Measurements from ENCODE around the gene HEXD.
"Not testable (repeated sequence)": the region's sequence is repeated elsewhere in the genome, so short reads cannot be mapped to it uniquely, and the experiment has no call there.

- TF ChIP-seq CTCF (IDR thresholded peaks at IDR 0.05; ENCODE audit: extremely low read depth in 1 of 2, insufficient read depth in 1 of 2, low read depth in 1 of 2, low read length in 2 of 2); POLR2AphosphoS5 (IDR thresholded peaks at IDR 0.05; ENCODE audit: insufficient read depth, low read depth, low read length); FOS (IDR thresholded peaks at IDR 0.05; ENCODE audit: borderline replicate concordance, insufficient read depth, low read length); EZH2 (IDR thresholded peaks at IDR 0.05; ENCODE audit: borderline replicate concordance, low read depth, low read length, severe bottlenecking): not testable (repeated sequence)
Measured at GRCh38 chr17:82381703-82382009, 36.5 kb upstream of the HEXD start.

All from endothelial cell of umbilical vein (primary cell).